Mesodermal cell (in vitro differentiated cells): Measurements from ENCODE around the gene MTCP1.

Experiments
- H3K27ac ChIP-seq: 2 replicates; pipeline ENCODE4 v1.7.0; 2013; ENCODE audit warnings: mild to moderate bottlenecking, low read depth, low read length, moderate library complexity; ENCODE audit not compliant: severe bottlenecking
- H3K36me3 ChIP-seq: 2 replicates; pipeline ENCODE4 v1.7.1; 2013; ENCODE audit warnings: mild to moderate bottlenecking, low read length, moderate library complexity; ENCODE audit not compliant: control insufficient read depth, insufficient read depth
- H3K4me1 ChIP-seq: one replicate; pipeline ENCODE4 v1.7.1; 2013; ENCODE audit warnings: mild to moderate bottlenecking, low read length; ENCODE audit not compliant: insufficient read depth, control insufficient read depth, poor library complexity, severe bottlenecking
- H3K4me3 ChIP-seq: 2 replicates; pipeline ENCODE4 v1.7.0; 2013; ENCODE audit warnings: low read length, control low read depth, mild to moderate bottlenecking; ENCODE audit not compliant: insufficient read depth, poor library complexity, severe bottlenecking; ENCODE audit errors: extremely low read depth
- H3K9me3 ChIP-seq: 2 replicates; pipeline ENCODE4 v1.7.1; 2013; ENCODE audit warnings: mild to moderate bottlenecking, low read length, moderate library complexity; ENCODE audit not compliant: control insufficient read depth
- WGBS, 2 experiments: methylation state at CpG; one replicate each; pipeline ENCODE4 v1.1.5; 2013; ENCODE audit warnings: missing lambda C conversion rate in 2 of 2; ENCODE audit not compliant: insufficient coverage in 2 of 2; 5-methylcytosine and 5-hydroxymethylcytosine counted together

The MTCP1 gene

GRCh38 chrX:155071694-155072280, 851 bp upstream of the MTCP1 start:
- H3K36me3 ChIP-seq: peaks cover 20% of the 10 kb centered on the region
- WGBS, 2 experiments: 0% methylated on average over 6 to 8 of the region's 25 CpGs
- peaks cover 6% of the 10 kb centered on the region for H3K4me1 ChIP-seq
- peak overlapping the region; percentile 62 for H3K4me3 ChIP-seq
- peak overlapping the region; percentile 29 for H3K27ac ChIP-seq
- H3K9me3 ChIP-seq: no peaks in the 10 kb centered on the region

GRCh38 chrX:155070663-155070974, 317 bp downstream of the MTCP1 start:
- no peaks in the 10 kb centered on the region for H3K9me3 ChIP-seq
- peak overlapping the region; percentile 10 for H3K27ac ChIP-seq
- peaks cover 6% of the 10 kb centered on the region for H3K4me1 ChIP-seq
- peak overlapping the region; percentile 49 for H3K4me3 ChIP-seq
- peaks cover 10% of the 10 kb centered on the region for H3K36me3 ChIP-seq
- WGBS, 2 experiments: no CpG with 5 or more reads among the region's 16 CpGs

- Histone ChIP-seq H3K9me3 (no peaks in the 10 kb centered on the region), H3K36me3 (peaks cover 5% of the 10 kb centered on the region), H3K4me3 (peak overlapping the region; percentile 49), H3K27ac (no peak overlapping the region), H3K4me1 (peaks cover 6% of the 10 kb centered on the region)
- 10% methylated on average over 4 of the region's 12 CpGs; no CpG with 5 or more reads in 1 of the 2 experiments for WGBS, 2 experiments
Observed at GRCh38 chrX:155070038-155070437, 898 bp downstream of the MTCP1 start.

GRCh38 chrX:155069414-155069813, 1.5 kb downstream of the MTCP1 start:
- no peaks in the 10 kb centered on the region for H3K9me3 ChIP-seq
- WGBS, 2 experiments: no CpG with 5 or more reads among the region's 1 CpG
- no peak overlapping the region for H3K4me3 ChIP-seq
- H3K27ac ChIP-seq: no peak overlapping the region
- H3K36me3 ChIP-seq: peaks cover 5% of the 10 kb centered on the region
- peaks cover 6% of the 10 kb centered on the region for H3K4me1 ChIP-seq

GRCh38 chrX:155068165-155068564, 2.8 kb downstream of the MTCP1 start:
- Histone ChIP-seq H3K9me3 (no peaks in the 10 kb centered on the region), H3K27ac (peak overlapping the region; percentile 55), H3K4me1 (peaks cover 6% of the 10 kb centered on the region), H3K4me3 (no peak overlapping the region), H3K36me3 (peaks cover under 1% of the 10 kb centered on the region)
- WGBS, 2 experiments: 67% methylated on average over 1 of the region's 1 CpG; no CpG with 5 or more reads in 1 of the 2 experiments

GRCh38 chrX:155065035-155065734, 5.8 kb downstream of the MTCP1 start:
- 96 to 100% methylated on average over 1 to 4 of the region's 8 CpGs for WGBS, 2 experiments
- Histone ChIP-seq H3K4me1 (no peaks in the 10 kb centered on the region), H3K36me3 (peaks cover 11% of the 10 kb centered on the region), H3K4me3 (no peak overlapping the region), H3K27ac (no peak overlapping the region), H3K9me3 (no peaks in the 10 kb centered on the region)

GRCh38 chrX:155061760-155062159, 9.2 kb downstream of the MTCP1 start:
- Histone ChIP-seq H3K36me3 (peaks cover 15% of the 10 kb centered on the region), H3K4me1 (no peaks in the 10 kb centered on the region), H3K9me3 (no peaks in the 10 kb centered on the region), H3K27ac (no peak overlapping the region), H3K4me3 (no peak overlapping the region)
- 83% methylated on average over 2 of the region's 4 CpGs; no CpG with 5 or more reads in 1 of the 2 experiments for WGBS, 2 experiments

- H3K9me3 ChIP-seq: no peaks in the 10 kb centered on the region
- 52% methylated on average over 7 of the region's 25 CpGs; no CpG with 5 or more reads in 1 of the 2 experiments for WGBS, 2 experiments
- H3K4me1 ChIP-seq: no peaks in the 10 kb centered on the region
- peak overlapping the region; percentile 10 for H3K27ac ChIP-seq
- no peak overlapping the region for H3K4me3 ChIP-seq
- H3K36me3 ChIP-seq: peaks cover 21% of the 10 kb centered on the region
Observed at GRCh38 chrX:155056877-155057792, 13.8 kb downstream of the MTCP1 start.

- no peaks in the 10 kb centered on the region for H3K4me1 ChIP-seq
- no peak overlapping the region for H3K27ac ChIP-seq
- no peaks in the 10 kb centered on the region for H3K9me3 ChIP-seq
- H3K36me3 ChIP-seq: peaks cover 28% of the 10 kb centered on the region
- no peak overlapping the region for H3K4me3 ChIP-seq
- no CpG with 5 or more reads among the region's 1 CpG for WGBS, 2 experiments
Observed at GRCh38 chrX:155056471-155056870, 14.5 kb downstream of the MTCP1 start.

- Histone ChIP-seq H3K4me1 (no peaks in the 10 kb centered on the region), H3K27ac (no peak overlapping the region), H3K9me3 (no peaks in the 10 kb centered on the region), H3K4me3 (no peak overlapping the region), H3K36me3 (peaks cover 21% of the 10 kb centered on the region)
- WGBS, 2 experiments: 90% methylated on average over 2 of the region's 3 CpGs; no CpG with 5 or more reads in 1 of the 2 experiments
Observed at GRCh38 chrX:155055494-155055893, 15.4 kb downstream of the MTCP1 start.
